Panc1 (cell line): ENCODE data around the gene KRTDAP. TPM values are rescaled to one million over a fixed set of nuclear protein-coding genes. Genes with fewer than 3 reads are reported as not detected.
"Not testable (repeated sequence)": the region's sequence is repeated elsewhere in the genome, so short reads cannot be mapped to it uniquely, and the experiment has no call there.

Source experiments
- ATAC-seq: fragments of 200-7000 bp; cut with Tn5 transposase; 2 replicates; pipeline ENCODE4 v1.9.1; 2020; ENCODE audit warnings: mild to moderate bottlenecking, moderate library complexity
- BruUV-seq: library from RNA; stranded (reverse); fragments of 400-500 nt; replicated peaks from 2 replicates; lab custom pipeline; 2021; lab: Mats Ljungman, UMichigan
- CTCF ChIA-PET: fragments of 300-600 bp; sonication (Branson Sonifier 250); formaldehyde crosslinking; loops from one replicate; lab custom pipeline; 2022; ENCODE audit warnings: antibody characterized with exemption; lab: Charles Lee
- POLR2A ChIA-PET: fragments of 300-600 bp; sonication (Branson Sonifier 250); formaldehyde crosslinking; loops from one replicate; lab custom pipeline; 2022; ENCODE audit warnings: antibody characterized with exemption; lab: Charles Lee
- DNase-seq: peaks from one replicate; pipeline ENCODE4 v3.0.0-alpha.2; 2010; ENCODE audit warnings: low read depth, low spot score
- H3K27ac ChIP-seq: 2 replicates; pipeline ENCODE4 v1.5.1; 2011; ENCODE audit warnings: mild to moderate bottlenecking, low read length, inconsistent platforms
- H3K27me3 ChIP-seq: fragments of 200-500 bp; sonication (Bioruptor generic); 2 replicates; pipeline ENCODE4 v1.6.0; 2014; ENCODE audit warnings: low read length, inconsistent platforms; ENCODE audit not compliant: control insufficient read depth, insufficient read depth
- H3K36me3 ChIP-seq: fragments of 200-500 bp; sonication (Bioruptor generic); 2 replicates; pipeline ENCODE4 v1.5.1; 2014; ENCODE audit warnings: inconsistent platforms, mild to moderate bottlenecking, low read length, moderate library complexity; ENCODE audit not compliant: control insufficient read depth, insufficient read depth
- H3K4me1 ChIP-seq: 2 replicates; pipeline ENCODE4 v1.5.1; 2011; ENCODE audit warnings: inconsistent platforms, mild to moderate bottlenecking, low read length, moderate library complexity; ENCODE audit not compliant: control insufficient read depth, insufficient read depth
- H3K4me3 ChIP-seq, 2 experiments: 2 replicates each; pipeline ENCODE4 v1.5.1; 2011 to 2012; ENCODE audit warnings: low read depth in 2 of 2, low read length in 2 of 2, mild to moderate bottlenecking in 2 of 2, inconsistent platforms in 1 of 2, moderate library complexity in 1 of 2
- H3K9me3 ChIP-seq: fragments of 200-500 bp; sonication (Bioruptor generic); 2 replicates; pipeline ENCODE4 v1.5.1; 2014; ENCODE audit warnings: low read depth, mild to moderate bottlenecking, inconsistent platforms, low read length, moderate library complexity; ENCODE audit not compliant: control insufficient read depth, insufficient read depth
- CTCF ChIP-seq: fragments of 450-650 bp; IDR thresholded peaks from 2 replicates; pipeline ENCODE4 v1.5.1; 2017; ENCODE audit warnings: mild to moderate bottlenecking
- POLR2AphosphoS5 ChIP-seq: IDR thresholded peaks from 2 replicates; pipeline ENCODE4 v1.6.1; 2012; ENCODE audit warnings: mild to moderate bottlenecking, low read depth, low read length, moderate library complexity
- REST ChIP-seq, 2 experiments: IDR thresholded peaks; 2 replicates each; pipeline ENCODE4 v1.6.1; 2011 to 2012; ENCODE audit warnings: low read depth in 2 of 2, control low read depth in 1 of 2, low read length in 1 of 2, mild to moderate bottlenecking in 1 of 2, moderate library complexity in 1 of 2; ENCODE audit not compliant: insufficient read depth in 1 of 2
- SIN3A ChIP-seq: IDR thresholded peaks from 2 replicates; pipeline ENCODE4 v1.6.1; 2012; ENCODE audit warnings: low read depth, mild to moderate bottlenecking, low read length, moderate library complexity, borderline replicate concordance; ENCODE audit not compliant: insufficient read depth
- TCF7L2 ChIP-seq: IDR thresholded peaks from 2 replicates; pipeline ENCODE4 v1.6.1; 2011; ENCODE audit warnings: mild to moderate bottlenecking, low read depth, low read length, inconsistent platforms
- in situ Hi-C: cut with HindIII; loops from 2 replicates; pipeline ENCODE4 v1.10.0; 2016; ENCODE audit warnings: low sequenced_read_pairs, low pct_unique_long_range_greater_than_20kb
- intact Hi-C: fragments of 100-400 bp; cut with micrococcal nuclease; formaldehyde crosslinking; loops from one replicate; pipeline ENCODE4 v1.10.0; 2022; ENCODE audit not compliant: unreplicated experiment
- total RNA-seq: library from RNA; stranded (reverse); gene quantifications from one replicate; pipeline ENCODE4 v1.2.1, GENCODE V29; 2021; ENCODE audit not compliant: unreplicated experiment

Gene KRTDAP
- total RNA-seq, 1 experiment from 2014 or later, result not detected

GRCh38 chr19:35466259-35466658 lies 24.0 kb downstream of the KRTDAP start:
- POLR2A ChIA-PET, result no interaction called here
- no peak overlapping the region for H3K4me3 ChIP-seq
- CTCF ChIA-PET, result no interaction called here
- in situ Hi-C loops (no loop called here), intact Hi-C loops (no loop called here)
- DNase-seq (no peak), ATAC-seq (no peak)
- BruUV-seq, result no TSS peak
- no peaks in the 10 kb centered on the region for H3K4me1 ChIP-seq
- TF ChIP-seq CTCF, result no peak
- TF ChIP-seq TCF7L2, result no peak
- TF ChIP-seq SIN3A, result no peak
- no peak for TF ChIP-seq POLR2AphosphoS5
- TF ChIP-seq REST (IDR thresholded peaks at IDR 0.05; ENCODE audit: insufficient read depth in 1 of 2, low read depth in 2 of 2, low read length in 1 of 2), result no peak
- no peaks in the 10 kb centered on the region for H3K36me3 ChIP-seq
- peaks cover 8% of the 10 kb centered on the region; the same call in 1 of the 2 replicates for H3K27me3 ChIP-seq
- H3K27ac ChIP-seq, result no peak overlapping the region
- no peaks in the 10 kb centered on the region for H3K9me3 ChIP-seq

GRCh38 chr19:35462956-35463355 lies 27.3 kb downstream of the KRTDAP start:
- ATAC-seq, intact Hi-C loops, in situ Hi-C loops, H3K4me3 ChIP-seq, H3K4me1 ChIP-seq, H3K27me3 ChIP-seq, CTCF ChIA-PET, H3K36me3 ChIP-seq, POLR2A ChIA-PET, BruUV-seq, H3K27ac ChIP-seq, H3K9me3 ChIP-seq, DNase-seq: not testable (repeated sequence)

GRCh38 chr19:35462476-35462953 lies 27.7 kb downstream of the KRTDAP start:
- intact Hi-C loops (no loop called here), in situ Hi-C loops (no loop called here)
- Histone ChIP-seq H3K36me3 (no peaks in the 10 kb centered on the region), H3K4me1 (no peaks in the 10 kb centered on the region), H3K9me3 (no peaks in the 10 kb centered on the region), H3K27me3 (peaks cover 3% of the 10 kb centered on the region; the same call in 1 of the 2 replicates), H3K27ac (no peak overlapping the region), H3K4me3 (no peak overlapping the region)
- DNase-seq, result no peak
- CTCF ChIA-PET, result no interaction called here
- POLR2A ChIA-PET, result no interaction called here
- no TSS peak for BruUV-seq
- TF ChIP-seq CTCF (no peak), TCF7L2 (no peak), REST (IDR thresholded peaks at IDR 0.05; ENCODE audit: insufficient read depth in 1 of 2, low read depth in 2 of 2, low read length in 1 of 2) (no peak), POLR2AphosphoS5 (no peak), SIN3A (no peak)
- ATAC-seq, result no peak
